Heart left ventricle (tissue), 16 donors: ENCODE data around the gene RNU5D-1. TPM values are rescaled to one million over a fixed set of nuclear protein-coding genes. Genes with fewer than 3 reads are reported as not detected.
A peak's percentile ranks its signal among the peaks of the same experiment; 100 is the strongest.
"Not testable (repeated sequence)": the region's sequence is repeated elsewhere in the genome, so short reads cannot be mapped to it uniquely, and the experiment has no call there.

Experiments used
- ATAC-seq, 4 donors: fragments of 200-7000 bp; cut with Tn5 transposase; one replicate each; pipeline ENCODE4 v1.9.1; 2020 to 2022; ENCODE audit warnings: moderate library complexity in 4 of 4, mild to moderate bottlenecking in 3 of 4, moderate number of reproducible peaks in 1 of 4
- DNase-seq, 5 donors: peaks; one replicate each; pipeline ENCODE4 v3.0.0-alpha.2; 2020
- H3K27ac ChIP-seq, 12 donors: fragments of 200-600 bp; sonication (generic) in 4 of 12; one replicate each; pipeline versions ENCODE4 v1.5.0 to v1.8.0; 2016 to 2022; ENCODE audit warnings: mild to moderate bottlenecking in 2 of 12
- H3K27me3 ChIP-seq, 9 donors: fragments of 200-600 bp; sonication (generic) in 2 of 9; one replicate each; pipeline versions ENCODE4 v1.5.1 to v1.8.0; 2016 to 2022; ENCODE audit warnings: mild to moderate bottlenecking in 3 of 9
- H3K36me3 ChIP-seq, 9 donors: fragments of 200-600 bp; sonication (generic) in 2 of 9; one replicate each; pipeline versions ENCODE4 v1.5.0 to v1.8.0; 2018 to 2022; ENCODE audit warnings: mild to moderate bottlenecking in 2 of 9
- H3K4me1 ChIP-seq, 12 donors: fragments of 200-600 bp; sonication (generic) in 4 of 12; one replicate each; pipeline versions ENCODE4 v1.5.0 to v1.8.0; 2016 to 2022; ENCODE audit warnings: mild to moderate bottlenecking in 3 of 12
- H3K4me3 ChIP-seq, 12 donors: fragments of 200-600 bp; sonication (generic) in 4 of 12; one replicate each; pipeline versions ENCODE4 v1.5.0 to v1.8.0; 2017 to 2022; ENCODE audit warnings: mild to moderate bottlenecking in 9 of 12, moderate library complexity in 4 of 12
- H3K9me3 ChIP-seq, 12 donors: fragments of 200-600 bp; sonication (generic) in 4 of 12; one replicate each; pipeline versions ENCODE4 v1.5.0 to v1.8.0; 2016 to 2022; ENCODE audit warnings: mild to moderate bottlenecking in 1 of 12
- CTCF ChIP-seq, 12 donors: fragments of 200-600 bp; sonication (generic) in 4 of 12; IDR thresholded peaks; one replicate each; pipeline versions ENCODE4 v1.5.0 to v1.8.0; 2018 to 2022; ENCODE audit warnings: antibody characterized with exemption in 12 of 12, mild to moderate bottlenecking in 5 of 12
- POLR2A ChIP-seq, 2 donors: fragments of 450-650 bp; IDR thresholded peaks; one replicate each; pipeline ENCODE4 v1.6.1; 2017; ENCODE audit warnings: antibody characterized with exemption in 2 of 2, mild to moderate bottlenecking in 2 of 2, moderate library complexity in 2 of 2
- WGBS, 4 donors: extraction: QIAGEN DNeasy Blood & Tissue Kit in 2 of 4; methylation state at CpG; one replicate each; pipeline versions ENCODE4 v1.1.5 to v1.1.7; 2013 to 2018; 5-methylcytosine and 5-hydroxymethylcytosine counted together
- intact Hi-C, 10 donors: fragments of 100-400 bp; cut with DNase I; formaldehyde crosslinking; loops; one replicate each; pipeline versions ENCODE4 v1.11.1 to v1.14.2; 2022
- polyA plus RNA-seq, 2 donors: library from polyadenylated mRNA; stranded (reverse); fragments of 200-250 nt; gene quantifications; one replicate each; pipeline ENCODE4 v1.2.3, GENCODE V29; 2013
- total RNA-seq, 9 donors: library from RNA; depleted of rRNA in 2 of 9; stranded (reverse); fragments of >200 nt in 2 of 9; fragmentation: NEBNext Ultra II Directional in 3 of 9; extraction: Animal tissue kit (Norgen Biotek cat#: 25700) in 3 of 9; gene quantifications; one replicate each; pipeline versions ENCODE4 v1.1.0 to v1.2.4, GENCODE V29; 2016 to 2023
- donor health status: ischemic (EF 13 %, LVEDD 7.1; RV severe dilation, severe dysfunction).
- donor health status: healthy with polysubstance abuse.
- donor health status: DM: no; HTN: yes; CAD: no.
- donor health status: DM: no; HTN: no; CAD: no.
- donor health status: ischemic (EF 25% LVEDD 6.9; RV normal size, moderate dysfunction).
- donor health status: ischemic (EF 25% LVEDD 5.7; RV mildly dilated, moderate dysfunction).
- donor health status: healthy.
- donor health status: DM: yes; HTN: yes; CAD: no.
- donor health status: ischemic (EF 35%, LVEDD 5.7; RV mildly dilated, moderate dysfunction).
- donor health status: nonischemic (EF 11% LVEDD 7.7; RV severe dilation, severe dysfunction).
- donor health status: DM: yes; HTN: yes; CAD: no.
- donor health status: PGD.
- donor health status: ischemic (EF 29% LVEDD 5.4; RV normal size, mild dysfunction).
- donor health status: nonischemic (EF 23%, LVEDD 6.1; RV moderate dilation, normal function).

RNU5D-1 gene
- total and polyA plus RNA-seq, 11 donors = not detected

- H3K4me3 ChIP-seq = peak overlapping the region; percentile 59 to 95 (median 85)
- peak in 3 of 4 donors; percentile 5 to 15 (median 7) for ATAC-seq
- H3K9me3 ChIP-seq = no peaks in the 10 kb centered on the region
- intact Hi-C loops = loop anchor here in 5 of 10 donors (2.0 to 10.0 kb wide), 5 partner anchors 39 to 529 kb away; partner anchors contain the start of genes RNU5D-1 (in 2 of the 5) and KIF2C (in 1 of the 5)
- no peaks in the 10 kb centered on the region for H3K27me3 ChIP-seq
- H3K27ac ChIP-seq = peak overlapping the region; percentile 85 to 99 (median 95)
- peak in 1 of 5 donors; percentile 71 for DNase-seq
- WGBS, 4 donors = 7 to 18% (median 9%) methylated on average over 15 to 36 of the region's 36 CpGs
- peaks cover 2 to 38% (median 23%) of the 10 kb centered on the region in 12 donors for H3K4me1 ChIP-seq
- peaks cover 0 to 49% (median 45%) of the 10 kb centered on the region in 9 donors for H3K36me3 ChIP-seq
- no peak for TF ChIP-seq CTCF (IDR thresholded peaks at IDR 0.05)
Observed at GRCh38 chr1:44775930-44776729, 45.2 kb upstream of the RNU5D-1 start.

DNA sequence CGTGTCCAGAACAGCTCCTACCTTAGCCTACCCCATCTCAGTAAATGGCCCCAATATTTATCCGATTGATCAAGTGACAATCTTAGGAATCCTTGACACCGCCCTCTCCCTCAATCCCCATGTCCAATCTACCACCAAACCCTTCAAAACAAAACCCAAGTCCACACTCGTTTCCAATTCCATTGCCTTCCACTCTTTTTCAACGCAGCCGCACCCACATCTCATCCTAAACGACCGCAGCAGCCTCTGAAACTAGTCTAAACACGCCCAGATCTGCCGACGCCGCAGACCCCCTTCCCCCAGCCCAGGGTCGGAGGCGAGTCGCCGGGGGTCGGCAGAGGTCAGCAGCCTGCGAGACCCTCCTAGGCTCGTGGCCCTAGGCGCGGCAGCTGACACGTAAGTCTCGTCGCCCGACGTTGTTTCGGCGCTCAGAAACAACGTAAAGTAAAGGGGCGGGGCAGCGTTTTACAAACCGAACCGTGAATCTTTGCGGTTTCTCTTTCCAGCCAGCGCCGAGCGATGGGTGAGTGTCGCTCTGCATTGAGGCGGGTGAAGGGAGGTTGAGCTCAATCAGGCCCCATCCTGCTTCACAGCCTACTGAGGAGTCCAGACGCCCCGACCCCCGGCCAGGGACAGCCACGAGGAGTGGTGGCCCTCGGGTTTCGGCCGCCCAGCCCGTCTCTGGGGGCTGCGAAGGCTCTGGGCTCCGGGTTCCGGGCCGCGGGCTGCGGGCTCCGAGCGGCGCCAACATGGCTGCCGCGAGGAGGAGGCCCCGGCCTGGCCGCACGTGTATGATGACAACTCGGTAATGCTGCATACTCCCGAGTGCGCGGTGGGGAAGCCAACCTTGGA lies 44.3 kb upstream of the RNU5D-1 start, which contains the start of gene RPS8:
Gene RPS8 (plus strand): TSS at position 463 of the 852 bp plus-strand sequence. CDS start 57 bp downstream, at position 520.
- H3K27me3 ChIP-seq = no peaks in the 10 kb centered on the region
- H3K9me3 ChIP-seq = no peaks in the 10 kb centered on the region
- peaks cover 2 to 38% (median 23%) of the 10 kb centered on the region in 12 donors for H3K4me1 ChIP-seq
- peaks cover 0 to 43% (median 37%) of the 10 kb centered on the region in 9 donors for H3K36me3 ChIP-seq
- peak within 1 kb of the TSS; percentile 59 to 95 (median 85) for H3K4me3 ChIP-seq
- 0 to 1% (median 0%) methylated on average over 51 to 65 of the region's 65 CpGs for WGBS, 4 donors
- peak; percentile 92 to 96 (median 94) for DNase-seq
- TF ChIP-seq CTCF (IDR thresholded peaks at IDR 0.05) (peak in 1 of 12 donors; percentile 13), POLR2A (IDR thresholded peaks at IDR 0.05) (peak; percentile 47 to 96)
- peak; percentile 89 to 96 (median 94) for ATAC-seq
- peak within 1 kb of the TSS; percentile 85 to 99 (median 95) for H3K27ac ChIP-seq
- intact Hi-C loops = loop anchor here in 5 of 10 donors (2.0 to 10.0 kb wide), 5 partner anchors 38 to 529 kb away; partner anchors contain the start of genes RNU5D-1 (in 2 of the 5) and KIF2C (in 1 of the 5)

GRCh38 chr1:44766421-44766820 lies 35.5 kb upstream of the RNU5D-1 start:
- 93 to 97% (median 95%) methylated on average over 6 of the region's 6 CpGs for WGBS, 4 donors
- intact Hi-C loops, DNase-seq, H3K27ac ChIP-seq, H3K27me3 ChIP-seq, H3K4me3 ChIP-seq, H3K9me3 ChIP-seq, H3K4me1 ChIP-seq, ATAC-seq: not testable (repeated sequence)
- peaks cover 0 to 25% (median 0%) of the 10 kb centered on the region in 9 donors for H3K36me3 ChIP-seq

- ATAC-seq (peak in 3 of 4 donors; percentile 45 to 75 (median 74)), DNase-seq (no peak)
- intact Hi-C loops = no loop called here
- TF ChIP-seq CTCF (IDR thresholded peaks at IDR 0.05) (no peak), POLR2A (IDR thresholded peaks at IDR 0.05) (no peak)
- Histone ChIP-seq H3K4me3 (no peak overlapping the region), H3K27me3 (no peaks in the 10 kb centered on the region), H3K27ac (no peak overlapping the region), H3K9me3 (no peaks in the 10 kb centered on the region), H3K36me3 (peaks cover 0 to 67% (median 0%) of the 10 kb centered on the region in 9 donors), H3K4me1 (peaks cover 0 to 5% (median 0%) of the 10 kb centered on the region in 12 donors)
- 62 to 75% (median 68%) methylated on average over 3 of the region's 3 CpGs for WGBS, 4 donors
Observed at GRCh38 chr1:44760876-44761275, 29.9 kb upstream of the RNU5D-1 start.
